Bladder microvascular endothelial cell (primary cell): Measurements from ENCODE around the gene KCNG4. TPM values are rescaled to one million over a fixed set of nuclear protein-coding genes. Genes with fewer than 3 reads are reported as not detected.

Experiments
- total RNA-seq: library from RNA; depleted of rRNA; stranded (reverse); fragments of >200 nt; gene quantifications from 2 replicates; pipeline ENCODE4 v1.2.3, GENCODE V29; 2014

KCNG4 gene
- total RNA-seq, result not detected in 2 replicates

GRCh38 chr16:84239909-84240308, at the start of gene KCNG4:
TSS of gene KCNG4 (minus strand) at chr16:84240012. CDS start at chr16:84237485, 2,527 bp downstream.

GRCh38 chr16:84190731-84191388, 49.0 kb downstream of the KCNG4 start, which contains the start of gene ADAD2:
TSS of gene ADAD2 (plus strand) at chr16:84191157. CDS start at chr16:84191231, 74 bp downstream.

DNA sequence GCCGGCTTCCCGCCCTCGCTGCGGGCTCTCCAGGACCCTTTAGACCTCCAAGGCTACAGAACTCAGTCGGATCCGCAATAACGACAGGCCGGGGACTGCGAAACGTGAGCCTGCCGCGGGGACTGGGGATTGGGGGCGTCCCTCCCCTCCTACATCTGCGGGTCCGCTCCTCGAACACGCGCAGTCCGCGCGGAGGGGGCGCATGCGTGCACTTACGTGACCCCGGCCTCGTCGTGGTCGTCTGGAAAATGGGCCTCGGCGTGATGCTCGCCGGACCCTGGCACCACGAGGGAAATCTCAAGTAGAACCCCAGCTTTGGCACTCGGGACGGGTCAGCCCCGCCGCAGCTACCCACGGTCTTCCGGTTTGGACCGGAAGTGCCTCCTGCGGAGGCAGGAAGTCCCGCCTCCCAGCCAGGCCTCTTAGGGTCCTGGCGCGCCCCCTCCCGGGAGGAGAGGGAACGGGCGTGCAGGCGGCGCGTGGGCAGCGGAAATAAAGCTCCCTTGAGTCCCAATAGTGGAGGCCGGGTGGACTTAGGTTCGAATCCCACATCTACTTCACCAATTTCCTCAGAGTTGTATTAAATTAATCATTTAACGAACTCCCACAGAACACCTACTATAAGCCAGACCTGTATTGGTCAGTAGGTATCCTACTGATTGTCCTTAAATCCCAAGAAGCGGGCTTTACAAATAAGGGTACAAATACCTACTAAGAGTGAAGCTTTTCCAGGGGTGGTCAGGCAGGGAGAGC, 53.0 kb downstream of the KCNG4 start, which contains the start of gene TAF1C:
Gene TAF1C, minus strand, starts transcription at position 373 of the 753 bp plus-strand sequence. CDS start 2,069 bp downstream, outside the sequence.

Other genes starting within 250 kb of the KCNG4 start
- not detected in 2 replicates for gene SLC38A8, start 197.2 kb downstream of the KCNG4 start, total RNA-seq
- gene MBTPS1, start 123.1 kb downstream of the KCNG4 start, total RNA-seq, result 65.1 and 124 TPM in 2 replicates
- 16.0 and 35.7 TPM in 2 replicates for gene HSDL1, start 94.8 kb downstream of the KCNG4 start, total RNA-seq
- gene DNAAF1, start 94.7 kb downstream of the KCNG4 start, total RNA-seq, result not detected in 2 replicates
- gene TAF1C, start 53.0 kb downstream of the KCNG4 start, total RNA-seq, result 15.2 and 22.7 TPM in 2 replicates
- under 0.01 and 0.44 TPM in 2 replicates for gene ADAD2, start 48.9 kb downstream of the KCNG4 start, total RNA-seq
- 0.32 TPM in 1 of 2 replicates, not detected in the other for gene WFDC1, start 54.9 kb upstream of the KCNG4 start, total RNA-seq
- gene ATP2C2, start 128.5 kb upstream of the KCNG4 start, total RNA-seq, result under 0.01 TPM in 1 of 2 replicates, not detected in the other